ENCODE data around the gene C4orf50.

GRCh38 chr4:5996641-5997040 lies 21.6 kb downstream of the C4orf50 start:
- TF ChIP-seq POLR2A (IDR thresholded peaks at IDR 0.05), result no peak
- TF ChIP-seq POLR2AphosphoS5 (IDR thresholded peaks at IDR 0.05; ENCODE audit: insufficient read depth in 1 of 2, low read depth in 1 of 2), result no peak
- TF ChIP-seq CTCF (IDR thresholded peaks at IDR 0.05), result no peak

Data from vagina (tissue), 2 donors.